ENCODE data around the gene RAMACL.
"Not testable (repeated sequence)": the region's sequence is repeated elsewhere in the genome, so short reads cannot be mapped to it uniquely, and the experiment has no call there.

RAMACL gene

GRCh38 chr6:166586424-166587156 is at the start of gene RAMACL:
Gene RAMACL, minus strand, starts transcription at chr6:166586678. Its CDS starts 201 bp downstream, at chr6:166586477.
- H3K4me3 ChIP-seq (ENCODE audit: low read depth, low read length), result no peak within 1 kb of the TSS
- TF ChIP-seq MAX (IDR thresholded peaks at IDR 0.05; ENCODE audit: low read depth, low read length) (no peak), MYC (IDR thresholded peaks at IDR 0.05; ENCODE audit: low read depth, low read length) (no peak), CTCF (IDR thresholded peaks at IDR 0.05; ENCODE audit: low read depth, low read length) (no peak), POLR2A (IDR thresholded peaks at IDR 0.05; ENCODE audit: extremely low read depth, insufficient read length) (no peak)
- DNase-seq (ENCODE audit: low read depth), result peak; percentile 33

DNA sequence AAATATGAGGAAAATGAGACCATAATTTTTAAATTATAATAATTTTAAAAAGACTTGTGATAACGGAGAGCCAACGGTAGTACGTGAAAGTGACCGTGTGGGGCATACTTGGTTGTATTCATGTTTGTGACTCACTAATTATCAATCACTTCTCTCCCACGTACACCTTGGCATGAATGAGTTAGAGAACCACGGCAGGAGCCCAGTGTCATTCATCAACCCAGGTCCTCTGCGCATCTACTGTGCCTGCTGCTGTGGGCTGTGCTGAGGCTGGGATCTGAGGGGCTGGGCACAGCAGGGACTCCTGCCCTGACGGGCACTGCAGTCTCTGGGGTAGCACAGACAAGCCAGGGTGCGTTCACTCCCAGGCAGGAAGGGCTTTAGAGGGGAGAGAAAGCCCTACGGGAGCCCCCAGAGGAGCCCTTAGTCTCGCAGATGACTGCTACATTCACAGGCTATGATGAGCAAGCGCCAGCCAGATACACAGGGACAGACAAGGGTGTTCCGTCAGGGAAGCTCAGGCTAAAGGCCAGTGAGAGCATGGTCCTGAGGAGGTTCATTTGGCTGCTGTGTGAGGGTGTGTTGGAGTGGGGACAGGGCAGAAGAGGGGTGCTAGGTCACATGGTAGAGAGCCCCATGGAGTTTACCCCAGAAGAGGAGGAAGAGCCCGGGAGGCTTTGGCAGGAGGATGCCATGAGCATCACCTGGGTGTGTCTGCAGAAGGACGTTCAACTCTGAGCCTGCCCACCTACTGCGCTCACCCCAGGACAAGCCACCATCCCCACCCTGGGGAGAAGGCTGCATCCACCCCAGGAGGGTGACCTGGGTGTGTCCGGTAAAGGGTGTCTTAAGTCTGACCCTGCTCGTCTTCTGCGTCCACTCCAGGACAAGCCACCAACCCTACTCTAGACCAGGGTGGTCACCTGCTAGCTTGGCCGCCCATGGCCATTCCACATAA is 48.8 kb upstream of the RAMACL start:
- TF ChIP-seq MYC (IDR thresholded peaks at IDR 0.05; ENCODE audit: low read depth, low read length) (no peak), CTCF (IDR thresholded peaks at IDR 0.05; ENCODE audit: low read depth, low read length) (no peak)
- no peak overlapping the region for H3K4me3 ChIP-seq (ENCODE audit: low read depth, low read length)
- DNase-seq (ENCODE audit: low read depth), result no peak

GRCh38 chr6:166634581-166634980 is 48.1 kb upstream of the RAMACL start:
- DNase-seq (ENCODE audit: low read depth); H3K4me3 ChIP-seq (ENCODE audit: low read depth, low read length): not testable (repeated sequence)

DNA sequence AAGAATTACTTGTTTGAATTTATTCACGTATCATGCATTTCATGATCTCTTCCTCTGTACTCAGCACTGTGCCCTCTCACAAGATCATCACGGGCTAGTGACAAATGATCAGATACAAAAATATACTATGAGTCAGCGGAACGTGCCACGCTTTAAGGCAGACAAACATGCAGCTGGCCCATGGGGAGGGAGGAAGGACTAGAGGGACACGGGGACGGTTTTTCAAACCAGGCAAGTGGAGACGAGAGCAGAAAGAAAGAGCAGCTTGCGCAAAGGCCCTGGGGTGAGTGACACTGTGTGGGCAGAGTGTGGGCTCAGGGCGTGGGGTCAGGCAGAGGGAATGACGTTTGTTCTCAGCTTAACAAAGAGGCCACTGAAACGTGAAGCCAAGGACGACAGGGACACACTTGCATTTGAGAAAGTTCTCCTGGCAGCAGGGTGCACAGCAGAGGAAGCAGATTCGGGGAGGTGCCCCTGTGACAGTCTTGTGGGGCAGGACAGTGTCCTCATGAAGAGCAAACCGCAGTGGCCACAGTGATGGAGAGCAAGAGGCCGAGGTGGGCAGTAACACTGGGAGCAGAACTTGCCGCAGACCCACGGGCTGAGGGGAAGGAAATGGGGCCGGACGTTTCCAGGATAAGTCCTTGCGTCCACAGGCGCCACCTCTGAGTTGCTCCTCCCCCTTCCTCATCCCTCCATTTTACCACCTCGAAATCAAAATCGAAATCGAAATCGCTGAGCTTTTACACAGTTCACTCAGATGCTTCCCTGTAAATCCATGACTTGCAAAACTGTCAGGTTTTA is 47.5 kb upstream of the RAMACL start:
- peak; percentile 90 for DNase-seq (ENCODE audit: low read depth)
- TF ChIP-seq MAX (IDR thresholded peaks at IDR 0.05; ENCODE audit: low read depth, low read length) (0 out of 2 replicates have a peak, but pooled peaks have one; percentile 30), POLR2A (IDR thresholded peaks at IDR 0.05; ENCODE audit: extremely low read depth, insufficient read length) (no peak), CTCF (IDR thresholded peaks at IDR 0.05; ENCODE audit: low read depth, low read length) (no peak), MYC (IDR thresholded peaks at IDR 0.05; ENCODE audit: low read depth, low read length) (peak; percentile 17; the same call in 1 of the 2 replicates)
- H3K4me3 ChIP-seq (ENCODE audit: low read depth, low read length), result no peak overlapping the region

GRCh38 chr6:166632731-166633130 is 46.3 kb upstream of the RAMACL start:
- DNase-seq (ENCODE audit: low read depth), result no peak
- H3K4me3 ChIP-seq (ENCODE audit: low read depth, low read length), result no peak overlapping the region
- TF ChIP-seq POLR2A (IDR thresholded peaks at IDR 0.05; ENCODE audit: extremely low read depth, insufficient read length), result no peak
- TF ChIP-seq MAX (IDR thresholded peaks at IDR 0.05; ENCODE audit: low read depth, low read length), result no peak
- TF ChIP-seq CTCF (IDR thresholded peaks at IDR 0.05; ENCODE audit: low read depth, low read length), result no peak
- no peak for TF ChIP-seq MYC (IDR thresholded peaks at IDR 0.05; ENCODE audit: low read depth, low read length)

DNA sequence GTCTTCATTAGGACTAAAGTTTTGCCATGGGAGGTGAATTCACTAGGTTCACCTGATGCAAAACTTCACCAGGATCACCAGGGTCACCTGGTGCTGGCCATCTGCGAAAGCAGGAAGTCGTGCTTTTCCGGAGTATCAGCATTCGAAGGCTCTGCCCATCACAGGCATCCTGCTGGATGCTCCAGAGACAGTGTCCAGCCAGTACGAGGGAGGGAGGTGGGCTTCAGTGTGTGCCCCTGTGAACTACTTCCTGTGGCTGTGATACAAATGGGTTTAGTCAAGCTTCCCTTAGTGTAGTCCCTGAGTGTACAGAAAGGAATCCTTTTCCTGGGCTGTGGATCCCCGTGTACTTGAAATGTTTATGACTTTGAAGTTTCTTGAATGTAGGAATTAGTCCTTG is 44.0 kb upstream of the RAMACL start:
- no peak for DNase-seq (ENCODE audit: low read depth)
- TF ChIP-seq CTCF (IDR thresholded peaks at IDR 0.05; ENCODE audit: low read depth, low read length) (no peak), MAX (IDR thresholded peaks at IDR 0.05; ENCODE audit: low read depth, low read length) (no peak), POLR2A (IDR thresholded peaks at IDR 0.05; ENCODE audit: extremely low read depth, insufficient read length) (no peak), MYC (IDR thresholded peaks at IDR 0.05; ENCODE audit: low read depth, low read length) (no peak)
- no peak overlapping the region for H3K4me3 ChIP-seq (ENCODE audit: low read depth, low read length)

Measured in NB4 (cell line).